Vagina (tissue), 2 donors: ENCODE results near the gene RAVER2.

ENCODE experiments used
- CTCF ChIP-seq, 3 experiments: fragments of 450-650 bp in 2 of 3; fragments of 200-600 bp in 1 of 3; sonication (generic) in 1 of 3; IDR thresholded peaks; one replicate each; pipeline ENCODE4 v1.5.1; 2017 to 2019; ENCODE audit warnings: antibody characterized with exemption in 3 of 3, mild to moderate bottlenecking in 2 of 3, moderate library complexity in 2 of 3
- POLR2A ChIP-seq, 2 donors: fragments of 450-650 bp; IDR thresholded peaks; one replicate each; pipeline ENCODE4 v1.6.1; 2017; ENCODE audit warnings: antibody characterized with exemption in 2 of 2, mild to moderate bottlenecking in 2 of 2, moderate library complexity in 2 of 2
- POLR2AphosphoS5 ChIP-seq, 2 donors: sonication (generic); formaldehyde crosslinking; IDR thresholded peaks; one replicate each; pipeline ENCODE4 v1.9.0; 2017; ENCODE audit warnings: antibody characterized with exemption in 2 of 2, mild to moderate bottlenecking in 2 of 2, low read depth in 1 of 2; ENCODE audit not compliant: insufficient read depth in 1 of 2

- no peak for TF ChIP-seq POLR2A (IDR thresholded peaks at IDR 0.05)
- TF ChIP-seq CTCF (IDR thresholded peaks at IDR 0.05): no peak
- TF ChIP-seq POLR2AphosphoS5 (IDR thresholded peaks at IDR 0.05; ENCODE audit: insufficient read depth in 1 of 2, low read depth in 1 of 2): no peak
These were observed 13.4 kb downstream of the RAVER2 start for GRCh38 chr1:64758233-64758632.
